ENCODE measurements around the gene C16orf46. TPM values are rescaled to one million over a fixed set of nuclear protein-coding genes. Genes with fewer than 3 reads are reported as not detected.

C16orf46 gene
- total and polyA plus RNA-seq, 2 of the 4 experiments (the other 2 are of a cell fraction) = 0.27 to 0.72 TPM

DNA sequence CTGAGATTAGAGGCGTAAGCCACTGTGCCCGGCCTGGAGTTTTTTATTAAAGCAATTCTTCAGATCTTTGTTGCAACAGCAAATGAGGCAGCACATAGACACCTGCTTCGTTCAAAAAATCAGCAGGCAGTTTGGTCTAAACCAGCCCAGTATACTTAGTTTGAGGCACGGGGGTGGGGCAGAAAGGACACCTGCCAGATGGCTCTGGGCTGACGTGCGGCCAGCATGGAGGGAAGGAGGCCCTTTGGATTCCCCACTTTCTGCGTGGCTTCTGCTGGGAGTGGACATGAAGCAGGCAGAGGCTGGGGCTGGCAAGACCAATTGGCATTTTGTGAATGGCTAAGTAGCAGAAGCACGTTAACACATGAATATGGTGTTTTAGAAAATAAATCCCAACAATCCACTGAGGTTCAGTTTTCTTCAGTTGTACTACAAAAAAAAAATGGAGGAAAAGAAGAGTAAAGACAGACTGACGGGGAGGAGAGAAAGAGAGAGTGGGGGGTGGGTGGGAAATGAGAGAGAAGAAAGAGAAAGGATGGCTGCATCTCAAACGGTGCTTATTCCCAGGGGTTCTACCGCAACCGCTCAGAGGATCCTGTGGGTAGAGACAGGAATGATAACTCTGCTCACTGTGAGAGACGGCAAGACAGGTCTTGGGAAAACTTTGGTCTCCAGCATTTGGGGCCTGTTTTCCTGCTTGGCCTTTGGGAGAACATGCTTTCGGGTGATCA, 16.3 kb downstream of the C16orf46 start:
- no peaks in the 10 kb centered on the region for H3K9me3 ChIP-seq (ENCODE audit: control insufficient read depth, insufficient read depth, low read length)
- CTCF ChIA-PET = no interaction called here
- POLR2A ChIA-PET (ENCODE audit: unreplicated experiment) = no interaction called here
- H3K4me2 ChIP-seq (ENCODE audit: low read depth, low read length) = no peak overlapping the region
- no peak overlapping the region for H4K5ac ChIP-seq (ENCODE audit: low read depth, low read length)
- no peaks in the 10 kb centered on the region for H3K4me1 ChIP-seq (ENCODE audit: control insufficient read depth, insufficient read depth, low read length)
- ATAC-seq (ENCODE audit: low read depth) (no peak), DNase-seq (no peak)
- TF ChIP-seq CHD1 (IDR thresholded peaks at IDR 0.05; ENCODE audit: low read depth, low read length) = no peak
- no peak for TF ChIP-seq POLR2A (IDR thresholded peaks at IDR 0.05; ENCODE audit: low read depth, low read length)
- TF ChIP-seq, protein P1, sequence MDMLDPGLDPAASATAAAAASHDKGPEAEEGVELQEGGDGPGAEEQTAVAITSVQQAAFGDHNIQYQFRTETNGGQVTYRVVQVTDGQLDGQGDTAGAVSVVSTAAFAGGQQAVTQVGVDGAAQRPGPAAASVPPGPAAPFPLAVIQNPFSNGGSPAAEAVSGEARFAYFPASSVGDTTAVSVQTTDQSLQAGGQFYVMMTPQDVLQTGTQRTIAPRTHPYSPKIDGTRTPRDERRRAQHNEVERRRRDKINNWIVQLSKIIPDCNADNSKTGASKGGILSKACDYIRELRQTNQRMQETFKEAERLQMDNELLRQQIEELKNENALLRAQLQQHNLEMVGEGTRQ (IDR thresholded peaks at IDR 0.05; ENCODE audit: low read depth, low read length) = no peak
- dilution Hi-C loops (cut with HindIII; ENCODE audit: low sequenced_read_pairs, unreplicated experiment) (no loop called here), intact Hi-C loops (cut with micrococcal nuclease) (no loop called here), in situ Hi-C loops (cut with MboI; ENCODE audit: low sequenced_read_pairs) (no loop called here)
- no peak overlapping the region for H3K18ac ChIP-seq (ENCODE audit: low read depth, low read length)
- no peak overlapping the region for H3K9ac ChIP-seq (ENCODE audit: low read depth, low read length)
- H4K8ac ChIP-seq (ENCODE audit: low read depth in 2 of 2, low read length in 2 of 2) = no peak overlapping the region
- H3K9me1 ChIP-seq (ENCODE audit: insufficient read depth, low read length) = no peaks in the 10 kb centered on the region
- H3K4ac ChIP-seq (ENCODE audit: low read depth, low read length) = no peak overlapping the region
- H3K27ac ChIP-seq (ENCODE audit: insufficient read depth, low read length) = no peak overlapping the region
- H2AK9ac ChIP-seq (replicated peaks; ENCODE audit: low read depth, low read length, poor library complexity) = no peak overlapping the region
- no peak overlapping the region for H3K23ac ChIP-seq (ENCODE audit: low read depth, low read length)
- no peak overlapping the region for H2BK5ac ChIP-seq (ENCODE audit: low read depth, low read length, poor library complexity, severe bottlenecking)
- no peaks in the 10 kb centered on the region for H3K36me3 ChIP-seq (ENCODE audit: control insufficient read depth, insufficient read depth, low read length)
- no peak overlapping the region for H3K14ac ChIP-seq (replicated peaks; ENCODE audit: low read depth, low read length)
- no peak overlapping the region for H2BK15ac ChIP-seq (ENCODE audit: low read depth, low read length)
- H3K27me3 ChIP-seq (ENCODE audit: control insufficient read depth, insufficient read depth, low read length) = no peaks in the 10 kb centered on the region
- H3K4me3 ChIP-seq (ENCODE audit: insufficient read depth, low read depth, low read length) = no peak overlapping the region
- no peak overlapping the region for H2AK5ac ChIP-seq (ENCODE audit: low read depth, low read length)
- H2BK20ac ChIP-seq (ENCODE audit: low read depth, low read length) = no peak overlapping the region
- no TSS peak for BruUV-seq (replicated peaks)
- H4K20me1 ChIP-seq (ENCODE audit: insufficient read depth, low read length) = no peaks in the 10 kb centered on the region
- no peak overlapping the region for H2BK120ac ChIP-seq (ENCODE audit: low read depth, low read length)
- no peak overlapping the region for H4K91ac ChIP-seq (ENCODE audit: insufficient read depth, low read depth, low read length)
- no peaks in the 10 kb centered on the region for H3K79me1 ChIP-seq (ENCODE audit: low read depth in 1 of 2, low read length in 2 of 2)
- H2AFZ ChIP-seq (replicated peaks; ENCODE audit: low read length, poor library complexity) = no peak overlapping the region
- WGBS, 2 experiments (ENCODE audit: extremely low coverage in 2 of 2, insufficient read length in 1 of 2) = 72 to 100% methylated on average over 1 to 4 of the region's 14 CpGs
- H3K56ac ChIP-seq (ENCODE audit: extremely low read depth, insufficient read depth, low read length) = no peak overlapping the region
